ENCODE results near the gene RTP5. TPM values are rescaled to one million over a fixed set of nuclear protein-coding genes. Genes with fewer than 3 reads are reported as not detected.

RTP5 gene
- total RNA-seq, 6 donors from 2014 or later = 0.14 to 2.1 (median 0.69) TPM; not detected in 1

GRCh38 chr2:241853651-241854341, 15.7 kb upstream of the RTP5 start:
- WGBS, 2 donors = 68 to 83% methylated on average over 8 to 22 of the region's 27 CpGs
- DNase-seq (peak in 1 of 2 donors; percentile 77), ATAC-seq (ENCODE audit: low FRiP score in 2 of 2) (no peak)
- no peaks in the 10 kb centered on the region for H3K36me3 ChIP-seq
- H3K27ac ChIP-seq = no peak overlapping the region
- H3K4me1 ChIP-seq = peaks cover 0 to under 1% (median 0%) of the 10 kb centered on the region in 4 donors
- H3K27me3 ChIP-seq = no peaks in the 10 kb centered on the region
- no peak overlapping the region for H3K4me3 ChIP-seq
- TF ChIP-seq POLR2AphosphoS5 (IDR thresholded peaks at IDR 0.05) = no peak
- no peak for TF ChIP-seq CTCF (IDR thresholded peaks at IDR 0.05)
- no peak for TF ChIP-seq POLR2A (IDR thresholded peaks at IDR 0.05)
- TF ChIP-seq EP300 (IDR thresholded peaks at IDR 0.05) = no peak
- H3K9me3 ChIP-seq = no peaks in the 10 kb centered on the region

- DNase-seq (peak in 1 of 2 donors; percentile 58), ATAC-seq (ENCODE audit: low FRiP score in 2 of 2) (no peak)
- peaks cover 0 to 8% (median 6%) of the 10 kb centered on the region in 4 donors for H3K4me1 ChIP-seq
- no peaks in the 10 kb centered on the region for H3K27me3 ChIP-seq
- H3K9me3 ChIP-seq = no peaks in the 10 kb centered on the region
- H3K4me3 ChIP-seq = no peak overlapping the region
- TF ChIP-seq CTCF (IDR thresholded peaks at IDR 0.05) (no peak), EP300 (IDR thresholded peaks at IDR 0.05) (no peak), POLR2A (IDR thresholded peaks at IDR 0.05) (no peak), POLR2AphosphoS5 (IDR thresholded peaks at IDR 0.05) (no peak)
- no peak overlapping the region for H3K27ac ChIP-seq
- H3K36me3 ChIP-seq = no peaks in the 10 kb centered on the region
- 53 to 93% methylated on average over 3 to 19 of the region's 21 CpGs for WGBS, 2 donors
Measured at GRCh38 chr2:241854342-241855244, 14.9 kb upstream of the RTP5 start.

GRCh38 chr2:241855245-241855887, 14.2 kb upstream of the RTP5 start:
- Histone ChIP-seq H3K27ac (no peak overlapping the region), H3K36me3 (no peaks in the 10 kb centered on the region), H3K9me3 (no peaks in the 10 kb centered on the region), H3K4me1 (peaks cover 0 to 14% (median 9%) of the 10 kb centered on the region in 4 donors), H3K4me3 (no peak overlapping the region), H3K27me3 (no peaks in the 10 kb centered on the region)
- WGBS, 2 donors = 86 to 88% methylated on average over 15 to 18 of the region's 18 CpGs
- peak in 1 of 2 donors; percentile 66 for DNase-seq
- TF ChIP-seq POLR2AphosphoS5 (IDR thresholded peaks at IDR 0.05) (no peak), EP300 (IDR thresholded peaks at IDR 0.05) (no peak), CTCF (IDR thresholded peaks at IDR 0.05) (no peak)
- no peak for ATAC-seq (ENCODE audit: low FRiP score in 2 of 2)

GRCh38 chr2:241855888-241856422, 13.6 kb upstream of the RTP5 start:
- Histone ChIP-seq H3K9me3 (no peaks in the 10 kb centered on the region), H3K27me3 (no peaks in the 10 kb centered on the region), H3K4me1 (peaks cover 0 to 14% (median 10%) of the 10 kb centered on the region in 4 donors), H3K4me3 (no peak overlapping the region), H3K27ac (no peak overlapping the region), H3K36me3 (no peaks in the 10 kb centered on the region)
- WGBS, 2 donors = 76 to 77% methylated on average over 8 to 20 of the region's 20 CpGs
- DNase-seq = peak in 1 of 2 donors; percentile 59
- TF ChIP-seq POLR2A (IDR thresholded peaks at IDR 0.05) (no peak), EP300 (IDR thresholded peaks at IDR 0.05) (no peak), CTCF (IDR thresholded peaks at IDR 0.05) (no peak), POLR2AphosphoS5 (IDR thresholded peaks at IDR 0.05) (no peak)
- no peak for ATAC-seq (ENCODE audit: low FRiP score in 2 of 2)

Data from upper lobe of left lung (tissue), 6 donors.